Sigmoid colon (tissue), 7 donors: ENCODE data around the gene GALNT12. TPM values are rescaled to one million over a fixed set of nuclear protein-coding genes. Genes with fewer than 3 reads are reported as not detected.

Source experiments
- DNase-seq: peaks from one replicate; pipeline ENCODE4 v3.0.0-alpha.2; 2019
- H3K27ac ChIP-seq, 4 donors: fragments of 200-600 bp; sonication (generic); one replicate each; pipeline ENCODE4 v1.5.1; 2016 to 2019; ENCODE audit warnings: mild to moderate bottlenecking in 1 of 4
- H3K27me3 ChIP-seq, 3 donors: fragments of 200-600 bp; sonication (generic); one replicate each; pipeline ENCODE4 v1.5.1; 2019; ENCODE audit warnings: mild to moderate bottlenecking in 1 of 3
- H3K36me3 ChIP-seq, 4 donors: fragments of 200-600 bp; sonication (generic); one replicate each; pipeline ENCODE4 v1.5.1; 2016 to 2019
- H3K4me1 ChIP-seq, 4 donors: fragments of 200-600 bp; sonication (generic); one replicate each; pipeline ENCODE4 v1.5.1; 2017 to 2019
- H3K4me3 ChIP-seq, 4 donors: fragments of 200-600 bp; sonication (generic); one replicate each; pipeline ENCODE4 v1.5.1; 2017 to 2019; ENCODE audit warnings: mild to moderate bottlenecking in 2 of 4, moderate library complexity in 1 of 4
- H3K9me3 ChIP-seq, 4 donors: fragments of 200-600 bp in 3 of 4; sonication (generic) in 3 of 4; one replicate each; pipeline versions ENCODE4 v1.5.1 to v1.6.1; 2013 to 2019
- EP300 ChIP-seq, 4 donors: sonication (generic); formaldehyde crosslinking; IDR thresholded peaks; one replicate each; pipeline ENCODE4 v1.6.1; 2017; ENCODE audit warnings: antibody characterized with exemption in 4 of 4
- POLR2A ChIP-seq, 2 donors: fragments of 450-650 bp; IDR thresholded peaks; one replicate each; pipeline ENCODE4 v1.6.1; 2016; ENCODE audit warnings: antibody characterized with exemption in 2 of 2, mild to moderate bottlenecking in 2 of 2, moderate library complexity in 2 of 2
- POLR2AphosphoS5 ChIP-seq, 4 donors: sonication (generic); formaldehyde crosslinking; IDR thresholded peaks; one replicate each; pipeline ENCODE4 v1.6.1; 2017; ENCODE audit warnings: antibody characterized with exemption in 4 of 4
- WGBS, 2 donors: extraction: QIAGEN DNeasy Blood & Tissue Kit; methylation state at CpG; one replicate each; pipeline ENCODE4 v1.1.7; 2013; 5-methylcytosine and 5-hydroxymethylcytosine counted together
- intact Hi-C: fragments of 100-400 bp; cut with DNase I; formaldehyde crosslinking; loops from one replicate; pipeline ENCODE4 v1.15.1; 2023
- polyA plus RNA-seq, 3 donors: library from polyadenylated mRNA; stranded (reverse); fragments of 200-250 nt; gene quantifications; one replicate each; pipeline ENCODE4 v1.2.3, GENCODE V29; 2013
- total RNA-seq, 4 donors: library from RNA; depleted of rRNA; stranded (reverse); fragments of >200 nt; gene quantifications; one replicate each; pipeline ENCODE4 v1.1.0, GENCODE V29; 2016
- TF ChIP-seq, protein P1 (sequence below), 4 experiments: fragments of 450-650 bp in 3 of 4; fragments of 200-600 bp in 1 of 4; IDR thresholded peaks; one replicate each; pipeline ENCODE4 v1.5.1; 2016 to 2019; ENCODE audit warnings: antibody characterized with exemption in 4 of 4, mild to moderate bottlenecking in 3 of 4, moderate library complexity in 2 of 4
- donor health status: healthy with polysubstance abuse.
- donor health status: Bipolar disorder and iron deficiency.
- donor health status: healthy.

GALNT12 gene
- total and polyA plus RNA-seq, 7 donors, result 11.5 to 34.2 (median 18.9) TPM

DNA sequence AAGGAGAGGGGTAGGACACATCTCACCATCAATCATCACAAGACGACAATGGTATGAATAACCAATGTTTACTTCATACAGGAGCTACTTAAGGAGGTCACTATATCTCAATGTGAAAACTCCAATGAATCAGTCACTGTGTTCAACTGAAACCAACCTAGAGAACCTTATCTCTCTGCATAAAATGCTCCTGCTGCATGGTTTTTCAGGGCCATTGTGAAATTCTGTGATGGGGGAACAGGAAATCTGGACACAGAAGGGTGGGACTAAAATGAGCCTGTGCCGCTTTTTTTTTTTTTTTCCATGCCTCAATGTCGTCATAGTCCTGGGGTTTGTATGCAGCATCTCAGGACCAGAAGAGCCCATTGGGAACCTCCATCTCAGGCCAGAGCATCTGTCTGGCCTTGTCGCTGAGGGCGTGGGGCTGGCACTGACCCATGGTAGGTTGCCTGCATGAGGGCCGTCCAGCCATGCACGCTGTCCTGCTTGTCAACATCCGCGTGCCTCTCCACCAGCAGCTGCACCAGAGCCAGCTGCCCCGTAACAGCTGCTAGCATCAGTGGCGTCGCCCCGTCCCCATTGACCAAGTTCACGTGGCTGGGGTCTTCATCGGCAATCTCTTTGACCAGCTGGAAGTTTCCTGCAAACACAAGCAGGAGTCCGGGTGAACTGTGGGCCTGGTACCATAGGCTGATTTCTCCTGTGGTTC is 23.8 kb upstream of the GALNT12 start:
- TF ChIP-seq, protein P1, sequence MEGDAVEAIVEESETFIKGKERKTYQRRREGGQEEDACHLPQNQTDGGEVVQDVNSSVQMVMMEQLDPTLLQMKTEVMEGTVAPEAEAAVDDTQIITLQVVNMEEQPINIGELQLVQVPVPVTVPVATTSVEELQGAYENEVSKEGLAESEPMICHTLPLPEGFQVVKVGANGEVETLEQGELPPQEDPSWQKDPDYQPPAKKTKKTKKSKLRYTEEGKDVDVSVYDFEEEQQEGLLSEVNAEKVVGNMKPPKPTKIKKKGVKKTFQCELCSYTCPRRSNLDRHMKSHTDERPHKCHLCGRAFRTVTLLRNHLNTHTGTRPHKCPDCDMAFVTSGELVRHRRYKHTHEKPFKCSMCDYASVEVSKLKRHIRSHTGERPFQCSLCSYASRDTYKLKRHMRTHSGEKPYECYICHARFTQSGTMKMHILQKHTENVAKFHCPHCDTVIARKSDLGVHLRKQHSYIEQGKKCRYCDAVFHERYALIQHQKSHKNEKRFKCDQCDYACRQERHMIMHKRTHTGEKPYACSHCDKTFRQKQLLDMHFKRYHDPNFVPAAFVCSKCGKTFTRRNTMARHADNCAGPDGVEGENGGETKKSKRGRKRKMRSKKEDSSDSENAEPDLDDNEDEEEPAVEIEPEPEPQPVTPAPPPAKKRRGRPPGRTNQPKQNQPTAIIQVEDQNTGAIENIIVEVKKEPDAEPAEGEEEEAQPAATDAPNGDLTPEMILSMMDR (IDR thresholded peaks at IDR 0.05), result no peak
- TF ChIP-seq EP300 (IDR thresholded peaks at IDR 0.05) (no peak), POLR2A (IDR thresholded peaks at IDR 0.05) (no peak), POLR2AphosphoS5 (IDR thresholded peaks at IDR 0.05) (no peak)
- H3K27ac ChIP-seq, result no peak overlapping the region
- no peak for DNase-seq
- no peak overlapping the region for H3K4me3 ChIP-seq
- intact Hi-C loops, result no loop called here
- H3K27me3 ChIP-seq, result no peaks in the 10 kb centered on the region
- H3K4me1 ChIP-seq, result no peaks in the 10 kb centered on the region
- 94 to 96% methylated on average over 16 of the region's 16 CpGs for WGBS, 2 donors
- peaks cover 0 to 55% (median 17%) of the 10 kb centered on the region in 4 donors for H3K36me3 ChIP-seq
- no peaks in the 10 kb centered on the region for H3K9me3 ChIP-seq

DNA sequence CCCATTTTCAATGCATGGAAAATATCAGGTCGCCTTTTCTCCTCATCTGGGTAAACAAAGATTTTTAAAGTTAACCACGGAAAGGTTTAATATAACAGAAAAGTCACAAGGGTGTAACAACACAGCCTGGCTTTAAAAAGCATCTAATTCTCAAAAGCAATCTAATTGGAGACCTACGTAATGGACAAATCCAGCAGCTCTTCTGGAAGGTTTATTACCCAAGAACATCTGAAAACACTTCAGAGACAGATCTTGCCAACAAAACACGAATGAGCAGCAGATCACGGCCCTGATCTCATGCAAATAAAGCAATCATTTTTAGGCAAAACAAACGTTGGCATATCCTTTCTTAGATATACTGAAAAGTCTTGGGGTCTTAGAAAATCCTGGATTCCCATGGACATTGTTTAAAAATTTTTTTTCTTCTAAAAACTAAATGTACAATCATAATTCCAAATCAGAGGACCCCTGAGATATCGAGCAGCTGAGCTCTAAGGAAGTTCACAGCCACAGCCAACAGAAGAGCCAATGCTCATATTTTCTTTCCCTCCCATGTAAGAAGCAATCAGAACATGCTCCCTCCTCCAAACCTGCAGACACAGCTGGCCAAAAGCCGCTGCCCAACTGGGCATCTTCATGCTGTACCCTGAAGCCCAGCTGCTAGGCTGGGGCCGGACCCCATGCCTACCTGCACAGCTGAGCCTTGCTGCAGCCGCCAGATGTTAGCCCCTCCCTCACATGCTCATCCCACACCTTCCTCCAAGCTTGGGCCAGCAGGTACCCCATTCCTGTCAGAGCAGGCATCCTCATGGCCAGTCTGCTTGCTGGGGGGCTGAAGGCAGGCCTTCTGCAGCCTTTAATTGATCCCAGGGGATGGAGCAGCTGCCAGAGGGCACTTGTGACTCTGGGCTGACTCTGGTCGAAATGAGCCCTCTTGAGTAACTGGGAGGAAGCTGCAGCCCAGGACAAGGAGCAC is 22.4 kb upstream of the GALNT12 start:
- no peak overlapping the region for H3K27ac ChIP-seq
- intact Hi-C loops, result no loop called here

DNA sequence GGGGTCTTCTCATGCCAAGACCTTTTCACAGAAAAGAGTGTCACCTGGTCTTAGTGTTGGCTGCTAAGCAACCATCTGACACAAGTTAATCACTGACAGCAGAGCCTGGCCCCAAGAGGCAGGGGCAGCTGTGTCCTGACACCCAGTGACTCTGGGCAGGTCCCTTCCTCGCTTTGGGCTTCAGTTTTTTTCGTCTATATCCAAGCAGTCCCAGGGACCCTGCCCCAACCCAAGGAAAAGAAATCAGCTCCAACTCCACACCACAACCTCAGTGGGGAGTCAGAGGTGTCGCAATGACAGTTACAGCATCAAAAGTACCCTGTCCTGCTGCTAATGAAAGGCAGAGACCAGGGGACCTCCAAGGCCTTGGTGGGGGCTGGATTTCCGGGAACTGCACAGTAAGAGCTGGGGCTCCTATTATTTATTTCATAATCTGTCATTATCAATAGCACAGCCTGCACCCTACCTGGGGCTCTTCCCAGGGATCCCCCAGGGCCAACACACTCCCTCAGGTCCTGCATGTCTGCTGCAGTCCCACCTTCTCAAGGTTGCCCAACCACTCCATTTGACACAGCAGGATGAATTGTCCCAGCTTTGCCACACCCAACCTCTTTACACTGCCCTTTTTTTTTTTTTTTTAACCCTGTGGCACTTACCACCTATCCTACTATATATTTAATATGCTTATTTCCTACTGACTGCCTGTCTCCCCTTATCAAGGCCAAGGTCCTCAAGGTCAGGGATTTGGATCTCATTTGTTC is 20.5 kb upstream of the GALNT12 start:
- H3K4me3 ChIP-seq, result no peak overlapping the region
- H3K27ac ChIP-seq, result no peak overlapping the region
- TF ChIP-seq EP300 (IDR thresholded peaks at IDR 0.05) (no peak), POLR2A (IDR thresholded peaks at IDR 0.05) (no peak), POLR2AphosphoS5 (IDR thresholded peaks at IDR 0.05) (no peak)
- TF ChIP-seq, protein P1 (IDR thresholded peaks at IDR 0.05), result no peak
- DNase-seq, result peak; percentile 49
- H3K4me1 ChIP-seq, result peaks cover 0 to 12% (median 9%) of the 10 kb centered on the region in 4 donors
- H3K9me3 ChIP-seq, result no peaks in the 10 kb centered on the region
- H3K27me3 ChIP-seq, result no peaks in the 10 kb centered on the region
- peaks cover 0 to 44% (median 16%) of the 10 kb centered on the region in 4 donors for H3K36me3 ChIP-seq
- intact Hi-C loops, result no loop called here
- WGBS, 2 donors, result 90 to 94% methylated on average over 4 of the region's 4 CpGs

More for the DNA sequence above, 22.4 kb upstream of the GALNT12 start:
- DNase-seq, result no peak
- Histone ChIP-seq H3K4me1 (no peaks in the 10 kb centered on the region), H3K4me3 (no peak overlapping the region), H3K36me3 (peaks cover 0 to 61% (median 20%) of the 10 kb centered on the region in 4 donors), H3K9me3 (no peaks in the 10 kb centered on the region), H3K27me3 (no peaks in the 10 kb centered on the region)
- 78 to 82% methylated on average over 11 of the region's 11 CpGs for WGBS, 2 donors
- TF ChIP-seq POLR2A (IDR thresholded peaks at IDR 0.05) (no peak), POLR2AphosphoS5 (IDR thresholded peaks at IDR 0.05) (no peak), EP300 (IDR thresholded peaks at IDR 0.05) (no peak)
- TF ChIP-seq, protein P1 (IDR thresholded peaks at IDR 0.05), result no peak

DNA sequence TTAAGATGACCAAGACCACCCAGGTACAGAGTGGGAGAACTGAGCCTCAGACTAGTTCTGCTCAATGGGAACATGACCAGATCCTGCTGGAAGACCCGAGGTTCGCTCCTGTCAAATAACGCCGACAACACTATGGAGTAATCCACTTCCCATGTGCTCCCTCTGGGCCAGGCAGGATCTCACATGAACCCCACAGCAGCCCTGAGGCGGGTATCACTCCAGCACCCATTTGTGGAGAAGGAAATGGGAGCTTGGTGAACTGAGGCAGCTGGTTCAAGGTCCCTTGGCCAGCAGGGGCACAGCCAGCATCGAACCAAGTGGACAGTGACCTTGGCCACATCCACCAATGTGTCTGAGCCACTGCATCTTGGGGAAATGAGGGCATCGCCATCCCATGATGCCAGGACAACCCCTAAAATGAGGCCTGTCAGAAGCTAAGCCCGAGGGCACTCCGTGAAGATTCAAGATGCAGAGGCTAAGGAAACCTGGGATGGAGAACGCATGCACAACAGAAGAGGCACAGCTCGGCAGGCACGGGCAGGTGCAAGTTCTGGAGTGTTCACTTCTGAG is 19.6 kb upstream of the GALNT12 start:
- peaks cover 0 to 35% (median 11%) of the 10 kb centered on the region in 4 donors for H3K36me3 ChIP-seq
- no peaks in the 10 kb centered on the region for H3K9me3 ChIP-seq
- intact Hi-C loops, result no loop called here
- peaks cover 0 to 12% (median 9%) of the 10 kb centered on the region in 4 donors for H3K4me1 ChIP-seq
- no peak overlapping the region for H3K27ac ChIP-seq
- TF ChIP-seq POLR2A (IDR thresholded peaks at IDR 0.05), result no peak
- TF ChIP-seq EP300 (IDR thresholded peaks at IDR 0.05), result no peak
- TF ChIP-seq, protein P1 (IDR thresholded peaks at IDR 0.05), result no peak
- no peak for TF ChIP-seq POLR2AphosphoS5 (IDR thresholded peaks at IDR 0.05)
- no peaks in the 10 kb centered on the region for H3K27me3 ChIP-seq
- 96% methylated on average over 12 of the region's 12 CpGs for WGBS, 2 donors
- peak; percentile 57 for DNase-seq
- no peak overlapping the region for H3K4me3 ChIP-seq
